Activated T-cell treated with anti-CD3 and anti-CD28 coated beads, Interleukin-2, amount 50 U/mL, for 4 hours (primary cell): Measurements from ENCODE around the gene PTPRM. TPM values are rescaled to one million over a fixed set of nuclear protein-coding genes. Genes with fewer than 3 reads are reported as not detected.

Experiments used
- ATAC-seq, 2 donors: fragments of 200-7000 bp; cut with Tn5 transposase; one replicate each; pipeline ENCODE4 v1.10.0; 2021
- DNase-seq: peaks from one replicate; pipeline ENCODE4 v3.0.0-alpha.2; 2020
- H3K27me3 Mint-ChIP-seq: one replicate; pipeline ENCODE4 v1.8.0; 2021; ENCODE audit warnings: low read depth, mixed read lengths
- H3K36me3 Mint-ChIP-seq: one replicate; pipeline ENCODE4 v1.8.0; 2022; ENCODE audit warnings: mixed read lengths; ENCODE audit not compliant: insufficient read depth
- H3K4me1 Mint-ChIP-seq: one replicate; pipeline ENCODE4 v1.8.0; 2021; ENCODE audit warnings: low read depth, mixed read lengths
- H3K4me3 Mint-ChIP-seq: one replicate; pipeline ENCODE4 v1.8.0; 2021; ENCODE audit warnings: mild to moderate bottlenecking, moderate library complexity, mixed read lengths
- H3K9me3 Mint-ChIP-seq: one replicate; pipeline ENCODE4 v1.8.0; 2021; ENCODE audit warnings: mixed read lengths
- total RNA-seq, 3 donors: library from RNA; stranded (reverse); gene quantifications; one replicate each; pipeline ENCODE4 v1.2.1, GENCODE V29; 2021

PTPRM gene
- total RNA-seq, 3 donors from 2014 or later, result 1.5 to 3.5 (median 2.3) TPM

DNA sequence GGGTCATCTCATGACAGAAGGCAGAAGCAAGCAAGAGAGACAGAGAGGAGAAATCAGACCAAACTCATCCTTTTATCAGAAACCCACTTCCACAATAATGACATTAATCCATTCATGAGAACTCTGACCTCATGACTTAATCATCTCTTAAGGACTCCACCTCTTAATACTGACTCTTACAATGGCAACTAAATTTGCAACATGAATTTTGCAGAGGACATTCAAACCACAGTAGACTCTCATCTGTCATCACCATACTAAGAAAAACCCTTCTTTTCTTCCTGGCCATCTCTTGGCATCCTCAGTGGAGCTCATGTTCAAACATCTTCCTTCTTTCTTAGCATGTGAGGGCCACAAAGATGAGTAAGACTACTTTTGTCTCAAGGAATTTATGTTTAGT is 565.9 kb downstream of the PTPRM start:
- H3K9me3 Mint-ChIP-seq, result peaks cover 7% of the 10 kb centered on the region
- H3K4me3 Mint-ChIP-seq, result no peak overlapping the region
- ATAC-seq (no peak), DNase-seq (no peak)
- H3K36me3 Mint-ChIP-seq, result no peaks in the 10 kb centered on the region
- no peaks in the 10 kb centered on the region for H3K4me1 Mint-ChIP-seq
- no peaks in the 10 kb centered on the region for H3K27me3 Mint-ChIP-seq

- no peak overlapping the region for H3K4me3 Mint-ChIP-seq
- no peak for ATAC-seq
- H3K27me3 Mint-ChIP-seq, result no peaks in the 10 kb centered on the region
These were observed 566.8 kb downstream of the PTPRM start for GRCh38 chr18:8133888-8134287.

GRCh38 chr18:8139127-8139527 is 572.0 kb downstream of the PTPRM start:
- Mint-ChIP-seq H3K4me3 (no peak overlapping the region), H3K9me3 (peaks cover 11% of the 10 kb centered on the region), H3K27me3 (no peaks in the 10 kb centered on the region), H3K4me1 (no peaks in the 10 kb centered on the region), H3K36me3 (no peaks in the 10 kb centered on the region)
- DNase-seq, result no peak
- ATAC-seq, result no peak

More at GRCh38 chr18:8133888-8134287, 566.8 kb downstream of the PTPRM start:
- Mint-ChIP-seq H3K4me1 (no peaks in the 10 kb centered on the region), H3K9me3 (peaks cover 10% of the 10 kb centered on the region), H3K36me3 (no peaks in the 10 kb centered on the region)
- no peak for DNase-seq

- DNase-seq (no peak), ATAC-seq (no peak)
- Mint-ChIP-seq H3K36me3 (no peaks in the 10 kb centered on the region), H3K4me1 (no peaks in the 10 kb centered on the region), H3K27me3 (no peaks in the 10 kb centered on the region), H3K4me3 (no peak overlapping the region), H3K9me3 (peaks cover 14% of the 10 kb centered on the region)
These were observed 572.8 kb downstream of the PTPRM start for GRCh38 chr18:8139891-8140406.

- no peak for DNase-seq
These were observed 573.9 kb downstream of the PTPRM start for GRCh38 chr18:8140841-8141501.

GRCh38 chr18:8142131-8142711 is 575.1 kb downstream of the PTPRM start:
- ATAC-seq (no peak), DNase-seq (no peak)
- Mint-ChIP-seq H3K36me3 (no peaks in the 10 kb centered on the region), H3K4me3 (no peak overlapping the region), H3K9me3 (peaks cover 18% of the 10 kb centered on the region), H3K4me1 (no peaks in the 10 kb centered on the region), H3K27me3 (no peaks in the 10 kb centered on the region)

More at GRCh38 chr18:8140841-8141501, 573.9 kb downstream of the PTPRM start:
- Mint-ChIP-seq H3K27me3 (no peaks in the 10 kb centered on the region), H3K4me3 (no peak overlapping the region), H3K4me1 (no peaks in the 10 kb centered on the region), H3K36me3 (no peaks in the 10 kb centered on the region), H3K9me3 (peaks cover 15% of the 10 kb centered on the region)
- no peak for ATAC-seq

- Mint-ChIP-seq H3K9me3 (peaks cover 21% of the 10 kb centered on the region), H3K27me3 (no peaks in the 10 kb centered on the region), H3K4me1 (no peaks in the 10 kb centered on the region), H3K36me3 (no peaks in the 10 kb centered on the region), H3K4me3 (no peak overlapping the region)
- DNase-seq, result no peak
- ATAC-seq, result no peak
These were observed 575.8 kb downstream of the PTPRM start for GRCh38 chr18:8142932-8143331.

DNA sequence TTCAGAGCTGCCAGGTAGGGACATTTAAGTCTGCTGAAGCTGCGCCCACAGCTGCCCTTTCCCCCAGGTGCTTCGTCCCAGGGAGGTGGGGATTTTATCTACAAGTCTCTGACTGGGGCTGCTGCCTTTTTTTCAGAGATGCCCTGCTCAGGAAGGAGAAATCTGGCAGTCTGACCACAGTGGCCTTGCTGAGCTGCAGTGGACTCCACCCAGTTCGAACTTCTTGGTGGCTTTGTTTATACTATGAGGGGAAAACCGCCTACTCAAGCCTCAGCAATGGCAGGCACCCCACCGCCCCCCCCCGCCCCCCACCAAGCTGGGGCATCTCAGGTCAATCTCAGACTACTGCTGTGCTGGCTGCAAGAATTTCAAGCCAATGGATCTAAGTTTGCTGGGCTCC is 584.1 kb downstream of the PTPRM start:
- Mint-ChIP-seq H3K4me3 (no peak overlapping the region), H3K4me1 (no peaks in the 10 kb centered on the region), H3K36me3 (peaks cover 1% of the 10 kb centered on the region), H3K9me3 (peaks cover 10% of the 10 kb centered on the region), H3K27me3 (no peaks in the 10 kb centered on the region)
- no peak for ATAC-seq
- DNase-seq, result no peak

- Mint-ChIP-seq H3K36me3 (peaks cover 1% of the 10 kb centered on the region), H3K27me3 (no peaks in the 10 kb centered on the region), H3K4me1 (no peaks in the 10 kb centered on the region), H3K4me3 (no peak overlapping the region), H3K9me3 (peaks cover 3% of the 10 kb centered on the region)
- no peak for DNase-seq
- no peak for ATAC-seq
These were observed 586.9 kb downstream of the PTPRM start for GRCh38 chr18:8153887-8154583.

- Mint-ChIP-seq H3K36me3 (no peaks in the 10 kb centered on the region), H3K4me1 (no peaks in the 10 kb centered on the region), H3K4me3 (no peak overlapping the region), H3K27me3 (no peaks in the 10 kb centered on the region), H3K9me3 (peaks cover 3% of the 10 kb centered on the region)
- no peak for ATAC-seq
- DNase-seq, result no peak
These were observed 595.7 kb downstream of the PTPRM start for GRCh38 chr18:8162802-8163201.

GRCh38 chr18:8163286-8163959 is 596.3 kb downstream of the PTPRM start:
- Mint-ChIP-seq H3K9me3 (peaks cover 2% of the 10 kb centered on the region), H3K36me3 (no peaks in the 10 kb centered on the region), H3K4me1 (no peaks in the 10 kb centered on the region), H3K4me3 (no peak overlapping the region), H3K27me3 (no peaks in the 10 kb centered on the region)
- ATAC-seq, result no peak
- no peak for DNase-seq

GRCh38 chr18:8165095-8165494 is 598.0 kb downstream of the PTPRM start:
- no peaks in the 10 kb centered on the region for H3K9me3 Mint-ChIP-seq
- no peaks in the 10 kb centered on the region for H3K27me3 Mint-ChIP-seq
- ATAC-seq (no peak), DNase-seq (no peak)
- H3K4me3 Mint-ChIP-seq, result no peak overlapping the region
- no peaks in the 10 kb centered on the region for H3K4me1 Mint-ChIP-seq
- H3K36me3 Mint-ChIP-seq, result no peaks in the 10 kb centered on the region

DNA sequence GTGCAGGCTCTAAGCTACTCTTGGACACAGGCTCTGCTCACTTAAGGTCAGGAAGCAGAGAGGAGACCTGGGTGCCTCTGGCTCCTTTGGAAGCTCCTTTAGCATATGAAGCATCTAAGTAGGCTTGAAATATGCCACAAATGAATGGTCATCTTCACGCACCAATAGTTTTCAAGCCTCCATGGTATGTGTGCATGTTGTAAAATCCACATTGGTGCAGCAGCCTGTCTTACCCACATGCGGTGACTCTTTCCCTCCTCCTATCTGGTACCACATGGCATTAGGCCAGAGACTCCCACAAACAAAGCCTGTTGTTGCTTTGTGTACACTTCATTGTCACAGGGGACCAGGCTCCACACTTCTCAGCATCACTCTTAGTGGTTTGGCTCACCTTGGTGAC is 599.9 kb downstream of the PTPRM start:
- Mint-ChIP-seq H3K4me3 (no peak overlapping the region), H3K27me3 (no peaks in the 10 kb centered on the region), H3K36me3 (no peaks in the 10 kb centered on the region), H3K9me3 (no peaks in the 10 kb centered on the region), H3K4me1 (no peaks in the 10 kb centered on the region)
- ATAC-seq (no peak), DNase-seq (no peak)

- ATAC-seq, result no peak
- no peaks in the 10 kb centered on the region for H3K27me3 Mint-ChIP-seq
- no peak overlapping the region for H3K4me3 Mint-ChIP-seq
- no peaks in the 10 kb centered on the region for H3K4me1 Mint-ChIP-seq
- no peaks in the 10 kb centered on the region for H3K9me3 Mint-ChIP-seq
- no peaks in the 10 kb centered on the region for H3K36me3 Mint-ChIP-seq
- DNase-seq, result no peak
These were observed 600.6 kb downstream of the PTPRM start for GRCh38 chr18:8167673-8168072.
